ENCODE measurements around the gene P2RX6.
"Not testable (repeated sequence)": the region's sequence is repeated elsewhere in the genome, so short reads cannot be mapped to it uniquely, and the experiment has no call there.

P2RX6 gene

GRCh38 chr22:21014726-21015465, at the start of gene P2RX6:
TSS of gene P2RX6 (plus strand) at chr22:21015165. CDS start at chr22:21015175, 10 bp downstream.
- DNase-seq = no peak

GRCh38 chr22:20965888-20966855, 48.8 kb upstream of the P2RX6 start:
- DNase-seq = no peak

- no peak for DNase-seq
These were observed 47.9 kb upstream of the P2RX6 start, which contains the start of gene AIFM3 for GRCh38 chr22:20966883-20967696. TSS of gene AIFM3 (plus strand) at chr22:20967255. CDS start at chr22:20967945, 690 bp downstream.

GRCh38 chr22:20967697-20968211, 47.2 kb upstream of the P2RX6 start:
- DNase-seq = no peak

GRCh38 chr22:20968281-20968977, 46.5 kb upstream of the P2RX6 start:
- DNase-seq = no peak

GRCh38 chr22:20970939-20971657, 43.9 kb upstream of the P2RX6 start:
- DNase-seq = no peak

GRCh38 chr22:20972014-20972694, 42.8 kb upstream of the P2RX6 start:
- not testable (repeated sequence) for DNase-seq

GRCh38 chr22:20972933-20973577, 41.9 kb upstream of the P2RX6 start:
- no peak for DNase-seq

- no peak for DNase-seq
These were observed 41.2 kb upstream of the P2RX6 start for GRCh38 chr22:20973634-20974286.

- no peak for DNase-seq
These were observed 40.5 kb upstream of the P2RX6 start for GRCh38 chr22:20974336-20974955.

- DNase-seq = no peak
These were observed 39.2 kb upstream of the P2RX6 start for GRCh38 chr22:20975541-20976290.

GRCh38 chr22:20976291-20976877, 38.6 kb upstream of the P2RX6 start:
- DNase-seq = no peak

- DNase-seq = no peak
These were observed 37.9 kb upstream of the P2RX6 start for GRCh38 chr22:20977019-20977418.

GRCh38 chr22:20977516-20978170, 37.3 kb upstream of the P2RX6 start:
- DNase-seq = no peak

GRCh38 chr22:20978419-20978818, 36.5 kb upstream of the P2RX6 start:
- no peak for DNase-seq

- peak; percentile 85 for DNase-seq
These were observed 35.6 kb upstream of the P2RX6 start for GRCh38 chr22:20979243-20979809.

GRCh38 chr22:20979940-20980453, 35.0 kb upstream of the P2RX6 start:
- DNase-seq = no peak
